ENCODE measurements around the gene WHAMM.

DNA sequence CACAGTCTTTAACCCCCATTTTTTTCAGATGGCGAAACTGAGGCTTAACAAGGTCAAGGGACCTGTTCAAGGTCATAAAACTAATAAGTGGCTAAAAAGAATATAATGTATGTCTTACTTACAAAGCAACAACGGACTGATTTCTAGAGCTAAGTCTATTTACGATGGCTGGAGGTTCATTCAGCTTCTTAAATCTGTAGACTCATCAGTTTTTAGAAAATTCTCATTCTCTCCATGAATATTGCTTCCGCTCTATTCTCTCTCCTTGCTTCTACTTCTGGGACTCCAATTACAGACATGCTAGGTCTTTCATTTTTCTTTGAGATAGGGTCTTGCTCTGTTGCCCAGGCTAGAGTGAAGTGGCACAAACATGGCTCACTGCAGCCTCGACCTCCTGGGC, 68.9 kb downstream of the WHAMM start:
- TF ChIP-seq POLR2A (IDR thresholded peaks at IDR 0.05) = no peak
- no peak for TF ChIP-seq CTCF (IDR thresholded peaks at IDR 0.05 in 4 of 5, conservative IDR thresholded peaks at IDR 0.05 in 1 of 5)
